NOMO-1 treated with dmso at 0.1 percent for 144 hours (cell line): Measurements from ENCODE around the gene IGSF5.

Source experiments
- DNase-seq: peaks from one replicate; lab custom pipeline; 2025; ENCODE audit not compliant: unreplicated experiment; lab: John Stamatoyannopoulos, UW

IGSF5 gene

GRCh38 chr21:39812983-39813382 is 68.0 kb downstream of the IGSF5 start:
- DNase-seq: no peak

- no peak for DNase-seq
Observed at GRCh38 chr21:39818557-39818956, 73.6 kb downstream of the IGSF5 start.

- no peak for DNase-seq
Observed at GRCh38 chr21:39822042-39822441, 77.1 kb downstream of the IGSF5 start.

GRCh38 chr21:39825250-39825649 is 80.3 kb downstream of the IGSF5 start:
- no peak for DNase-seq

GRCh38 chr21:39834543-39834942 is 89.6 kb downstream of the IGSF5 start:
- DNase-seq: no peak

- DNase-seq: no peak
Observed at GRCh38 chr21:39837861-39838359, 92.9 kb downstream of the IGSF5 start.

- DNase-seq: no peak
Observed at GRCh38 chr21:39840373-39841097, 95.6 kb downstream of the IGSF5 start.

- no peak for DNase-seq
Observed at GRCh38 chr21:39842741-39843459, 97.9 kb downstream of the IGSF5 start.

GRCh38 chr21:39843483-39843882 is 98.5 kb downstream of the IGSF5 start:
- DNase-seq: no peak

GRCh38 chr21:39843916-39844315 is 98.9 kb downstream of the IGSF5 start:
- no peak for DNase-seq

GRCh38 chr21:39845571-39846130 is 100.7 kb downstream of the IGSF5 start:
- DNase-seq: no peak

GRCh38 chr21:39847877-39848276 is 102.9 kb downstream of the IGSF5 start:
- DNase-seq: no peak

GRCh38 chr21:39849014-39849655 is 104.2 kb downstream of the IGSF5 start:
- no peak for DNase-seq

- DNase-seq: no peak
Observed at GRCh38 chr21:39850333-39850732, 105.3 kb downstream of the IGSF5 start.

- DNase-seq: no peak
Observed at GRCh38 chr21:39851002-39851618, 106.1 kb downstream of the IGSF5 start.
